Pancreas (tissue), 10 donors: ENCODE data around the gene LPAR3. TPM values are rescaled to one million over a fixed set of nuclear protein-coding genes. Genes with fewer than 3 reads are reported as not detected.
"Not testable (repeated sequence)": the region's sequence is repeated elsewhere in the genome, so short reads cannot be mapped to it uniquely, and the experiment has no call there.

ENCODE experiments used
- ATAC-seq, 4 donors: fragments of 200-7000 bp; cut with Tn5 transposase; one replicate each; pipeline versions ENCODE4 v1.8.0 to v1.9.1; 2020; ENCODE audit warnings: mild to moderate bottlenecking in 4 of 4, moderate library complexity in 4 of 4
- DNase-seq, 6 donors: peaks; one replicate each; pipeline ENCODE4 v3.0.0-alpha.2; 2020
- FAIRE-seq: peaks from 2 replicates; lab custom pipeline; 2012; peaks lifted over from hg19 to GRCh38; lab: Jason Lieb, UNC
- H3K27ac ChIP-seq, 4 donors: fragments of 200-600 bp; sonication (generic); 1 replicate in 3 of 4; 2 replicates in 1 of 4; pipeline versions ENCODE4 v1.5.0 to v1.8.0; 2020
- H3K27me3 ChIP-seq, 4 donors: fragments of 200-600 bp; one replicate each; pipeline ENCODE4 v1.8.0; 2021
- H3K36me3 ChIP-seq, 3 donors: fragments of 200-600 bp; sonication (generic) in 1 of 3; one replicate each; pipeline versions ENCODE4 v1.5.0 to v1.8.0; 2020 to 2021
- H3K4me1 ChIP-seq, 3 donors: fragments of 200-600 bp; one replicate each; pipeline ENCODE4 v1.8.0; 2021
- H3K4me3 ChIP-seq, 4 donors: fragments of 200-600 bp; sonication (generic) in 2 of 4; one replicate each; pipeline versions ENCODE4 v1.5.0 to v1.8.0; 2020 to 2021
- H3K9me3 ChIP-seq, 4 donors: fragments of 200-600 bp; one replicate each; pipeline ENCODE4 v1.8.0; 2021
- WGBS, 2 donors: extraction: QIAGEN DNeasy Blood & Tissue Kit; methylation state at CpG; one replicate each; pipeline ENCODE4 v1.1.7; 2013; 5-methylcytosine and 5-hydroxymethylcytosine counted together
- intact Hi-C, 3 donors: fragments of 100-400 bp; cut with DNase I; formaldehyde crosslinking; loops; one replicate each; pipeline versions ENCODE4 v1.11.1 to v1.14.2; 2022
- polyA plus RNA-seq, 2 donors: library from polyadenylated mRNA; stranded (reverse); fragments of 200-250 nt; gene quantifications; one replicate each; pipeline ENCODE4 v1.2.3, GENCODE V29; 2013
- total RNA-seq, 6 donors: library from RNA; stranded (reverse); fragmentation: NEBNext Ultra II Directional in 4 of 6; extraction: Animal tissue kit (Norgen Biotek cat#: 25700) in 4 of 6; gene quantifications; one replicate each; pipeline versions ENCODE4 v1.2.1 to v1.2.4, GENCODE V29; 2021 to 2023
- TF ChIP-seq, protein P1 (sequence below), 4 donors: fragments of 200-600 bp; sonication (generic) in 3 of 4; IDR thresholded peaks; one replicate each; pipeline versions ENCODE4 v1.5.0 to v1.8.0; 2021; ENCODE audit warnings: antibody characterized with exemption in 4 of 4
- donor health status: healthy with polysubstance abuse.
- donor health status: DM: no; HTN: no; CAD: no; lungs with moderate emphysema.
- donor health status: DM: no; HTN: no; CAD: no.
- donor health status: control.
- donor health status: control.
- donor health status: Bipolar disorder and iron deficiency.
- donor health status: DM: yes; HTN: yes; CAD: no.
- donor health status: DM: no; HTN: no; CAD: no.
- donor health status: DM: no; HTN: no; CAD: no.
- donor health status: DM: yes; HTN: yes; CAD: no.

LPAR3 gene
- total and polyA plus RNA-seq, 8 donors, result 1.4 to 19.5 (median 11.1) TPM

DNA sequence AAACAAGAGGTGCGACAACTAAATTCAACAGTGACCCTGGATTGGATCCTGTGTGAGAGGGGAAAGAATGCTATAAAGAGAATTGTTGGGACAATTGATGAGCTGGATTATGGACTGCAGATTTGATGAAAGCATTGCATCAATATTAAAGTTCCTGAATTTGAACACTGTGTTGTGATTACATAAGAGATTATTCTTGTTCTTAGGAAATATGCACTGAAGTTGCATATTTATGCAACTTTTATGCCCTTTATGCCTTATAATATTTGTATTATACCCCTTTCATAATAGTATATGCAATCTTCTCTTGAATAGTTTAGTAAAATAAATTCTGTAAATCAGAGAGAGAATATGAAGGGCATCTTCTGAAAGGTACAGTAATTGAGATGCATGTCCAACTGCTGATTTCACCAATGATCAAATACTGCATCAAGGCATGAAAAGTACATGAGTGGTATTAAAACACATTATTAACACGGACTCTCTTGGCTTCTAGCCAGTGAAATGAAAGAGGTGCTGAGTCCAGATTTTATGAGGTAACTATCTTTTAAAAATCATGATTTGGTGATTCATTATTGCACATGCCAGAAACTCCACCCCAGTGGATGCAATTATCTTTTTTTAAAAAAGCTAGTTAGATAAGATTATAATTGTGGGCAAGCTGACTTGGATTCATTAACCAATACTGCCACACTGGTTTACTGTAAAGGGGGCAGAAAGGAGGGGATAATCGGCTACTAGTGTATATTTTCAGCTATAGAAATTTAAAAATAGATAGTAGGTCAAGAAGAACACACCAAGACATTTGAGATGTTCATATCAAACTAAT is 19.9 kb upstream of the LPAR3 start:
- WGBS, 2 donors, result 40% methylated on average over 3 of the region's 3 CpGs
- peak; percentile 39 for FAIRE-seq
- H3K27me3 ChIP-seq, result no peaks in the 10 kb centered on the region
- peaks cover 9 to 15% (median 14%) of the 10 kb centered on the region in 3 donors for H3K4me1 ChIP-seq
- no peaks in the 10 kb centered on the region for H3K36me3 ChIP-seq
- H3K27ac ChIP-seq, result peak overlapping the region; percentile 49 to 84 (median 64)
- peak in 3 of 4 donors; percentile 6 to 26 (median 10) for ATAC-seq
- intact Hi-C loops, result no loop called here
- no peaks in the 10 kb centered on the region for H3K9me3 ChIP-seq
- TF ChIP-seq, protein P1, sequence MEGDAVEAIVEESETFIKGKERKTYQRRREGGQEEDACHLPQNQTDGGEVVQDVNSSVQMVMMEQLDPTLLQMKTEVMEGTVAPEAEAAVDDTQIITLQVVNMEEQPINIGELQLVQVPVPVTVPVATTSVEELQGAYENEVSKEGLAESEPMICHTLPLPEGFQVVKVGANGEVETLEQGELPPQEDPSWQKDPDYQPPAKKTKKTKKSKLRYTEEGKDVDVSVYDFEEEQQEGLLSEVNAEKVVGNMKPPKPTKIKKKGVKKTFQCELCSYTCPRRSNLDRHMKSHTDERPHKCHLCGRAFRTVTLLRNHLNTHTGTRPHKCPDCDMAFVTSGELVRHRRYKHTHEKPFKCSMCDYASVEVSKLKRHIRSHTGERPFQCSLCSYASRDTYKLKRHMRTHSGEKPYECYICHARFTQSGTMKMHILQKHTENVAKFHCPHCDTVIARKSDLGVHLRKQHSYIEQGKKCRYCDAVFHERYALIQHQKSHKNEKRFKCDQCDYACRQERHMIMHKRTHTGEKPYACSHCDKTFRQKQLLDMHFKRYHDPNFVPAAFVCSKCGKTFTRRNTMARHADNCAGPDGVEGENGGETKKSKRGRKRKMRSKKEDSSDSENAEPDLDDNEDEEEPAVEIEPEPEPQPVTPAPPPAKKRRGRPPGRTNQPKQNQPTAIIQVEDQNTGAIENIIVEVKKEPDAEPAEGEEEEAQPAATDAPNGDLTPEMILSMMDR (IDR thresholded peaks at IDR 0.05), result no peak
- DNase-seq, result no peak
- H3K4me3 ChIP-seq, result peak overlapping the region in 1 of 4 donors; percentile 14

DNA sequence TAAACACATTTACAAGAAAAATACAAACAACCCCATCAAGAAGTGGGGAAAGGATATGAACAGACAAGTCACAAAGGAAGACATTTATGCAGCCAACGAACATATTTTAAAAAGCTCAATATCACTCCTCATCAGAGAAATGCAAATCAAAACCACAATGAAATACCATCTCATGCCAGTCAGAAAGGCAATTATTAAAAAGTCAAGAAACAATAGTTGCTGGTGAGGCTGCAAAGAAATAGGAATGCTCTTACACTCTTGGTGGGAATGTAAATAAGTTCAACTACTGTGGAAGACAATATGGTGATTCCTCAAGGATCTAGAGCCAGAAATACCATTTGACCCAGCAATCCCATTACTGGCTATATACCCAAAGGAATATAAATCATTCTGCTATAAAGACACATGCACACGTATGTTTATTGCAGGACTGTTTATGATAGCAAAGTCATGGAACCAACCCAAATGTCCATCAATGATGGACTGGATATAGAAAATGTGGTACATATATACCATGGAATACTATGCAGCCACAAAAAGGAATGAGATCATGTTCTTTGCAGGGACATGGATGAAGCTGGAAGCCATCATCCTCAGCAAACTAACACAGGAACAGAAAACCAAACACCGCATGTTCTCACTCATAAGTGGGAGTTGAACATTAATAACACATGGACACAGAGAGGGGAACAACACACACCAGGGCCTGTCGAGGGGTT is 15.9 kb upstream of the LPAR3 start:
- intact Hi-C loops, H3K27me3 ChIP-seq, H3K9me3 ChIP-seq, FAIRE-seq, H3K36me3 ChIP-seq, H3K4me3 ChIP-seq, DNase-seq, ATAC-seq, H3K27ac ChIP-seq: not testable (repeated sequence)
- peaks cover 3 to 12% (median 10%) of the 10 kb centered on the region in 3 donors for H3K4me1 ChIP-seq
- 87 to 89% methylated on average over 4 of the region's 4 CpGs for WGBS, 2 donors

DNA sequence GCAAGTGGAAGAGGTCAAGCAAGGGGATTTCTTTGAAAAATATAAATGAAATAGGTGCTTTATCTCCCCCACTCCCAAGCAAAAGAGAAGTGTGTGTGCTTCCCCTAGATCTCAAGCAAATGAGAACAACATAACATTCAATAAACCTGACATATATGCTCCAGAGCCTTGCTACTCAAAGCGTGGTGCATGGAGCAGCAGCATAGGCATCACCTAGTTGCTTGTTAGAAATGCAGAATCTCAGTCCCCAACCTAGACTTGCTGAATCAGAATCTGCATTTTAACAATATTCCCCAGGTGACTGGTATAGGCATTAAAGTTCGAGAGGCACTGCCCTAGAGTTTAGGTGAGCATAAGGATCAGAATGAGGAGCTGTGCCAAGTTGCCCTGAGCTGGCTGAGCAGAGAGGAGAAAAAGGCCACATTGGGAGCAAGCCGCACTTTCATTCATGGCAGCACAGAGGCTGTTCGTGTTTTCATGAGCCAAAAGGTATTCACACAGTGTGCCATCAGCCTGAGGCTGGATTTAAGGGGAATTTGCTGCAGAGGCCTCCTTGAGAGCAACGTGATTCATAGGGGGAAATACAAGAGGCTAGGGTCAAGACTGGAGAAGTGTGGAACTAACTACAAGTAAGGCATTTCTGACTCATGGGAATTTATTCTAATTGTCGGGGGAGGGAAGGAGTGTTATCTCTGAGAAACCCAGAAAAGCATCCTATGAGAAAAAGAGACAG is 14.3 kb upstream of the LPAR3 start:
- no peak for ATAC-seq
- no peak for DNase-seq
- no peak for FAIRE-seq
- H3K27ac ChIP-seq, result no peak overlapping the region
- H3K27me3 ChIP-seq, result no peaks in the 10 kb centered on the region
- TF ChIP-seq, protein P1 (IDR thresholded peaks at IDR 0.05), result no peak
- 83 to 90% methylated on average over 6 of the region's 6 CpGs for WGBS, 2 donors
- H3K9me3 ChIP-seq, result no peaks in the 10 kb centered on the region
- no peaks in the 10 kb centered on the region for H3K4me1 ChIP-seq
- H3K4me3 ChIP-seq, result no peak overlapping the region
- no peaks in the 10 kb centered on the region for H3K36me3 ChIP-seq
- intact Hi-C loops, result no loop called here

DNA sequence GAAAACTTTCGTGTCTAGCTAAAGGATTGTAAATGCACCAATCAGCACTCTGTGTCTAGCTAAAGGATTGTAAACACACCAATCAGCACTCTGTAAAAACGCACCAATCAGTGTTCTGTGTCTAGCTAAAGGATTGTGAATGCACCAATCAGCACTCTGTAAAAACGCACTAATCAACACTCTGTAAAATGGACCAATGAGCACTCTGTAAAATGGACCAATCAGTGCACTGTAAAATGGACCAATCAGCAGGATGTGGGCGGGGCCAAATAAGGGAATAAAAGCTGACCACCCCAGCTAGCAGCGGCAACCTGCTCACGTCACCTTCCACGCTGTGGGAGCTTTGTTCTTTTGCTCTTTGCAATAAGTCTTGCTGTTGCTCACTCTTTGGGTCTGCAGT is 9.7 kb upstream of the LPAR3 start:
- WGBS, 2 donors, result 89 to 93% methylated on average over 7 of the region's 7 CpGs
- ATAC-seq, FAIRE-seq, H3K4me3 ChIP-seq, H3K36me3 ChIP-seq, DNase-seq, intact Hi-C loops, H3K9me3 ChIP-seq, H3K4me1 ChIP-seq, H3K27ac ChIP-seq, H3K27me3 ChIP-seq: not testable (repeated sequence)

DNA sequence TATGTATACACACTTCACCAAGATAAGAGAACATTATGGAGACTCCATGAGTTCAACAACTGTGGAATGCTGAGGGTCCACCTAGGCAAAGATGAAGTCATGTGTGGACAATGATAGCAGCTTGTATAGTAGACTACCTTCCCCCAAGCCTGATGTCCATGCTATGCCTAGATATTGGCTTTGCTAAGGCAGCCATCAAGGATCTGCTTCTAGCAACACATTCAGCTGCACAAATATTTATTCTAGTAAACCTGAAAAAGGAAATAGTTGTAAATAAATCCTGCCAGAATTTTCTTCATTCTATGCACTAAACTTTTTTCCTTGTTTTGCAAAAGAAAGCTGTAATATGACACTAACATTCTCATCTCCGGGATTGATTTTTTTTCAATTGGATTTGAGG is 7.0 kb upstream of the LPAR3 start:
- H3K27ac ChIP-seq, result peak overlapping the region in 2 of 4 donors; percentile 16 to 25
- intact Hi-C loops, result no loop called here
- no peaks in the 10 kb centered on the region for H3K36me3 ChIP-seq
- WGBS, 2 donors, result 9 to 13% methylated on average over 1 of the region's 1 CpG
- TF ChIP-seq, protein P1 (IDR thresholded peaks at IDR 0.05), result no peak
- peaks cover 0 to 7% (median 6%) of the 10 kb centered on the region in 3 donors for H3K4me1 ChIP-seq
- no peaks in the 10 kb centered on the region for H3K27me3 ChIP-seq
- DNase-seq, result peak in 1 of 6 donors; percentile 18
- FAIRE-seq, result no peak
- H3K4me3 ChIP-seq, result no peak overlapping the region
- peak; percentile 68 to 93 (median 86) for ATAC-seq
- H3K9me3 ChIP-seq, result no peaks in the 10 kb centered on the region
